HG03354 (cell line): ENCODE measurements around the gene LACTB.

Experiments used
- ATAC-seq: cut with Tn5 transposase; IDR thresholded peaks from one replicate; pipeline ENCODE4 v1.9.1; 2021; ENCODE audit warnings: mild to moderate bottlenecking; ENCODE audit not compliant: unreplicated experiment, poor library complexity, severe bottlenecking

Gene LACTB

DNA sequence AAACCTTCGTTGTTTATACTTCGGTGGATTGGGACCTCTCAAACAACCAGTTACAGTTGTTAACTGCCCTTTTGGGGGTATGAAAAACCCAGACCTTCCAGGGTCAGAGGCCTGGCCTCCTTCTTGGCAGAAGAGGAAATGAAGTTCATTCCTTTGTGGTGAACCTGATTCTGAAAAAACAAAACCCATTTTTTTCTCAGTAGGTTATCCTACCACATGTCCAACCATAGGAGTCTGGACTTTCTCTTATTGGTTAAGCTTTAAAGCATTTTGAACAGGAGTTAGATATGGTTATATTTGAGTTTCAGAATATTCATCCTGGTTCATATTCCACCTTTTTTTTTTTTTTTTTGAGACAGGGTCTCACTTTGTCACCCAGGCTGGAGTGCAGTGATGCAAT is 7.2 kb upstream of the LACTB start:
- ATAC-seq: no peak

DNA sequence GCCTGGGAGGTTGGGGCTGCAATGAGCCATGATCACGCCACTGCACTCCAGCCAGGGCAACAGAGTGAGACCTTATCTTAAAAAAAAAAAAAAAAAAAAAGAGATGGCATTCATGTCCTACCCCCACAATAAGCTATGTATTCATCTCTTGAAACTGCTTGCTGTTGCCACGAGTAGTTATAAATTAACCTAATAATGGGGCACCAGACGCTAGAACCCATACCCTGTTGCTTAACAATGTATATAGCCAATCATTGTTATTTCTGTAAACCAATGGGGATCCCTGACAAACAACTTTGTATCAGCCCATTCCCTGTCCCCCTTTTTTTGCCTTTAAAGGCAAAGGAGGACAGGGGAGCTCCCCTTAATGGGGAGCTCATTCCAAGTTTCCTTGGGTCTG is 2.8 kb upstream of the LACTB start:
- ATAC-seq: no peak

DNA sequence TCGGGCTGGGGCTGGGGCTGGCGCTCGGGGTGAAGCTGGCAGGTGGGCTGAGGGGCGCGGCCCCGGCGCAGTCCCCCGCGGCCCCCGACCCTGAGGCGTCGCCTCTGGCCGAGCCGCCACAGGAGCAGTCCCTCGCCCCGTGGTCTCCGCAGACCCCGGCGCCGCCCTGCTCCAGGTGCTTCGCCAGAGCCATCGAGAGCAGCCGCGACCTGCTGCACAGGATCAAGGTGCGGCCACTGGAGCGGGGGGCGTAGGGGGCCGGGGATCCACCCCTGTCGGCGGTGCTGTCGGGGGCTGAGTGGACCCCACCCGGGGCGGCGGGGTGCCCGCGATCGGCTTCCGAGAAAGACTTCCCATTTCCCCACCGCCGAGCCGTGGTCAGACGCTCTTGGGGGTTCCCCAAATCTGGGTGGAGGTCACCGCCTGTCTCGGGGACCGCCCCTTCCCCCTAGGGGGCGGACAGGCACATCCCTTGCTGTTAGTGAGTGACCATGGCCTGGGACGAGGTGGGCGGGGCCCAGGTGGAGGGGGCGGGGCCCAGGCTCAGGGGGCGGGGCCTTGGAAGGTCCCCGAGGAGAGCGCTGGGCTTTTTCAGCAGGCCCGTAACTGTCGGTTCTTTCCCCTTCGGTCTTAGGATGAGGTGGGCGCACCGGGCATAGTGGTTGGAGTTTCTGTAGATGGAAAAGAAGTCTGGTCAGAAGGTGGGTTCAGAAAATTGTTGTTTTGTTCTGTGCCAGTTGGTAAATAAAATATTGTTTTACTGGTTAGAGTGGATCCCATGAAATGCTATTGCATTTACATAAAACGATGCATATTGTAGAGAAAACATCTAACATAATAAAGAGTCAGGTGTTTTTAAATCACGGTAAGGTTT is 578 bp downstream of the LACTB start:
- ATAC-seq: peak; percentile 83

DNA sequence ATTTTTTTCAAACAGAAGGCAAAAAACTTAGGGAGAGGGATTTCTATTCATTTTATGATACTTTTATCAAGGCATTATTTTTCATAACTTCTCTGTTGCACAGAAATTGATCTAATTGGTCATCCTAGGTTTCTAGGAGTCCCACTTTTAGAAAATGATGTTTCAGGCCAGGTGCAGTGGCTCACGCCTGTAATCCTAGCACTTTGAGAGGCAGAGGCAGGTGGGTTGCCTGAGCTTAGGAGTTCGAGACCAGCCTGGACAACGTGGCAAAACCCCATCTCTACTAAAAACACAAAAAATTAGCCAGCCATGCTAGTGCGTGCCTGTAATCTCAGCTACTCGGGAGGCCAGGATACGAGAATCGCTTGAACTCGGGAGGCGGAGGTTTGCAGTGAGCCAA is 2.8 kb downstream of the LACTB start:
- no peak for ATAC-seq

DNA sequence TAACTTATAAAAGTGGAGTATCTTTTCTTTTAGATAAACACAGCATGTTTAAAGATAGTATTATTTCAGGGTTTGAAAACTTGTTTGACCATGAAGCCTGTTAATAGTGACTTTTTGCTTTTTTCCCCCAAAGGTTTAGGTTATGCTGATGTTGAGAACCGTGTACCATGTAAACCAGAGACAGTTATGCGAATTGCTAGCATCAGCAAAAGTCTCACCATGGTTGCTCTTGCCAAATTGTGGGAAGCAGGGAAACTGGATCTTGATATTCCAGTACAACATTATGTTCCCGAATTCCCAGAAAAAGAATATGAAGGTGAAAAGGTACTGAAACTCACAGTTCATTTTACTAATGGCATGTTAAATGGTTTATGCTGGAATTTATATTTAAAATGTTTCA is 5.1 kb downstream of the LACTB start:
- ATAC-seq: no peak

DNA sequence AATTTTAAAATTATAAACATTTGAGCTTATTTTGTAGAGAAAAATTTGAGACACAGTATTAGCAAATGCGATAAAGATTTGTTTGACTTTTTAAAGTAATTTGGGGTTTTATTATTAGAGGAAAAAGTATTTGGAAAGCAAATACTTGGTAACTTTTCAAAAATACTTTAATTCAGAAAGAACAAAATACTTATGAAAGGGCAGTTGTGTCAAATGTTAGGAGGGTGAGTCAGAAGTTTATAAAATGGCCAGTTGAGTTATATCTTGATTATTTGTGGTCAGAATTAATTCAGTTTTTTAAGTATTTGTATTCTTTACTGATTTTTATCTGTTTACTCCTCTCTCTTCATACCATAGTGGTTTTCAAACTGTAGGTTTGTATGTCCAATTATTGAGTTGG is 12.1 kb downstream of the LACTB start:
- no peak for ATAC-seq

DNA sequence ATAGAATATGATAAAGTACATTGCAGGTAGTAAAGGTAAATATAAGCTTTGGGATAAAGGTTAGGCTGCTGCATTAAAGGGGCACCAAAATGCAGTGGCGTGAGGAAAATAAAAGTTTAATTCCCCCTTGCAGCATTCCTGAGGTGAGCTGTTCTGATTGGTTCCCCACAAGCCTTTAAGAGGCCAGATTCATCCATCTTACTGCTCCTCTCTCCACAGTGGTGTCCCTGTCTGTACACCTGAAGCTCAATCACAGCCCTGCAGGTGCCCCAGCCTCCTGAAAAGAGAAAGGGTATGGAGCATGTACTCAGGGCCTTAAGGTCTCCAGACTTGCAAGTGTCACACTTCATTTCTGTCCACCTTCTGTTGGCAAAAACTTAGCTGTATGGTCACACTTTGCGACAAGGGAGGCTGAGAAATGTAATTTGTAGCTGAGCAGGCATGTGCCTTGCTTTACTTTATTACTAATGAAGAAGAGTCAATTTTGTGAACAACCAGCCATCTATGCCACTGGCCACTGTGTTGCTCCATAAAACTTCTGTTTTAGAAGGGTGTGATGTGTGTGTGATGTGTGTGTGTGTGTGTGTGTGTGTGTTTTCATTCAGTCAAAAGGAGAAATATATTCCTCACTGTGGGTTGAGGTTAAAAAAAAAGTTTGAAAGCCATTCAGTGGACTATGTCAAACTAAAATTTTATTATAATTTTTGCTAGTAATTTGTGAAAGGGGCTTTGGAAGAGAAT is 12.8 kb downstream of the LACTB start:
- ATAC-seq: no peak

DNA sequence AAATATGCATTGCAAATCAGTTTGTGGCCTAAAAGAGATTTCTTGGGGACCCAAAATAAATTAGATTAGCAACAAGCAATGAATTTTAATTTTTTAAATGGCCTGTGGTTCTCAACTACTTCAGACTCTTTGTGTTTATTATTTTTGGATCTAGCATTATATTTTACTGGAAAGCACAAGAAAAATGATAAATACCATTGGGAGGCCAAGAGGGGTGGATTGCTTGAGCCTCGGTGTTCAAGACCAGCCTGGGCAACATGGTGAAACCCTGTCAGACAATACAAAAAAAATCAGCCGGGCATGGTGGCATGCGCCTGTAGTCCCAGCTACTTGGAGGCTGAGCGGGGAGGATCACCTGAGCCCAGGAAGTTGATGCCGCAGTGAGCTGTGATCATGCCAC is 13.6 kb downstream of the LACTB start:
- ATAC-seq: no peak

DNA sequence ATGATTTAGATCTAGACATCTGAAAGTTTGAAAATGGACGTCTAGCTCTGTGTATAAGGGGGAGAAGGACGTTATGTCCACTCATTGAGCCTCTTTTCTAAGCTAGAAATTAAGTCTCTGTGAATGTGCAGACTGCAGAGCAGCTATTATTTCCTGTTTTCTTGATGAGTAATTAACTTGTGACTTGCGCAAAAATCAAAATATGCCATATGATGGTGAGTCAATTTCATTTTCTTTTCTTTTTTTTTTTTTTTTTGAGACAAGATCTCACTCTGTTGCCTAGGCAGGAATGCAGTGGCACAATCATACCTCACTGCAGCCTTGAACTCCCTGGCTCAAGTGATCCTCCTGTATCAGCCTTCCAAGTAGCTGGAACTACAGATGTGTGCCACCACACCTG is 14.1 kb downstream of the LACTB start:
- ATAC-seq: no peak

DNA sequence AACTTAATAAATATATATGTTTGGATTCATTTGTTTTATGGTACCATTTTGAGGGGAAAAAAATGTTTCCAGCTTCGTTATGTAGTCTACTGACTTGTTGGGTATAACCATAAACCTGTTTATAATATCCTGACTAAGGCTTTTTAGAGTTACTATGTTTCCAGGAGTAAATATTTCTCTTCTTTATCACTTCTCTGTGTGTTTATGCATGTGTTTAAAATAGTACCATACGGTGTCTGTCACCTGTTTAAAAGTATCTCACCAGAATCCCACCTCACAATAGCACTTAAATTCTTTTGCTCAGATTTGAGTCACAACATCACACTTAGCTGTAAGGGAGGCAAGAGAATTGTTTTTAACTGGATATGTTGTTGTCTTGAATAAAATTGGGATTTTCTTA is 15.1 kb downstream of the LACTB start:
- no peak for ATAC-seq

DNA sequence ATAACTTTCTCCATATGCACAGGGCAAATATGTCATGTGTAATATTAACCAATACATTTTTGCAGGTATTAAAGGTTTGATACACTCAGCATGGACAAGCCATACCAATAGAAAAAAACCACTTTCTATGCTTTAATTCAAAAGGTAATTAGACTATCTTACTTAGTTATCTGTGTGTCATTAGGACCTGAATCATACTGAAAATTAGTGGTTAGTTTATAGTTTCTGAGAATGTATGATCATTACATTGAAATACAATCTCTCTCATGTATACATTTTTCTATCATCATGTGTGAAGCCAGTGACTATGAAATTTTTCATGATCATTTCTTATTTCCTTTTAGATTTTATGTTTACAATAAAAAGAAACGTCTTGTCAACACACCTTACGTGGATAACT is 19.3 kb downstream of the LACTB start:
- no peak for ATAC-seq

DNA sequence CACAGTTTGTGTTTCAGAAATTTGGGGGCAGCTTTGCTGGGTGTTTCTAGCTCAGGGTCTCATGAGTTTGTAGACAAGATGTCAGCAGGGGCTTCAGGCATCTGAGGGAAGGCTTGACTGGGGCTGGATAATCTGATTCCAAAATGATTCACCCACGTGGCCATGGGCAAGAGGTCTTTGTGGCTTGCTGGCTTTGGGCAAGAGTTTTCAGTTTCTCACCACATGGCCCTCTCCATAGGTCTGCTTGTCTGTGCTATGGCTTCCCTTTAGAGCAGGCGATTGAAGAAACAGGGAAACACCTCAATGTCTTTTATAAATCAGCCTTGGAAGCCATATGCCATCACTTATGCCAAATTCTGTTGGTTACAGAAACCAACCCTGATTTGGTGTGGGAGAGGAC is 23.8 kb downstream of the LACTB start:
- ATAC-seq: no peak

DNA sequence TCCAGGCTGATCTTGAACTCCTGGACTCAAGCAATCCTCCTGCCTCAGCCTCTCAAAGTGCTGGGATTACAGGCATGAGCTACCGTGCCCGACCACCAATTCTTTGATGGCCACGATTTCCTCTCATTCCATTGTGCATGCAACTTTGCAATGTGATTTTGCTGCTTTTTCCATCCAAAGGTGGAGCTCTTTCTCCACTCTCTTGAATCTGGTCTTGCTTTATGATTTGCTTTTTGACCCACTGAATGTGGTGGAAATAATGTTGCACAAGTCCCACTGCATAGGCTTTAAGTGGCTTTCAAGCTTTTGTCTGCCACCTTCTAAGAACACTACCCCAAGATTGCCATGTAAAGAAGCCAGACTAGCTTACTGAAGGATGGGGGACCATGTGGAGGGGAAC is 25.0 kb downstream of the LACTB start:
- ATAC-seq: no peak

DNA sequence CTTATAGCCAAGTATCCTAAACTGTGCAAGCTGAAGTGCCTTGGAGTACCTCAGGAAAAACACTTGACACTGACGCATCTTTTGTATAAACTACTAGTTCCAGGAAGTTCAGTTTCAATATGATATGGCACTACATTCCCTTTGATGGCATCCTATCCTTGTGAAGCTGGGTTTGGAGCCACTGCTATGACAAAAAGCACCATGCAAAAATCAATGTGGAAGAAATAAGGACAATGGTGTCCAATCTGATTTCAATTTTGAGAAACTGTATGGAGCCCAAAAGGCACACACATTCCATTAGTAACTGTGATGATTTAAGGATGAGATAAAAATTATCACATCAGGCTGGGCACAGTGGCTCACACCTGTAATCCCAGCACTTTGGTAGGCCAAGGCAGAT is 30.0 kb downstream of the LACTB start:
- ATAC-seq: no peak

DNA sequence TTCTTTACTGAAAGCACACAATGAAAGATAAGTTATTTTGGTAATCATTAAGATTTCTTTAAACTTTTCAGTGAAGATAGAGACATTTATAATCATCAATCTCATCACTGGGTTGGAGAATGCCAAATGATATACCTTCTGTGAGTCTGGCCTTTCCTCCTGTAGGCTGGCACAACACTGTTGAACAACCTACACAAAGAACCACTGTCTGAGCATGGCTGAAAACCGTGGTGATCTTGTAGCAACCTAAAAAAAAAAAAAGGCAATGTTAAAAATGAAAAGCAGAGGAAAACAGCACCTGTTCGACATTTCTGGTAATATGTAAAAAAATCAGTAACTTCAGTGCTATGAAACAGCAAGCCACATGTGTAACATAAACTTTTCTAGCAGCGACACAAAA is 33.8 kb downstream of the LACTB start:
- ATAC-seq: no peak

DNA sequence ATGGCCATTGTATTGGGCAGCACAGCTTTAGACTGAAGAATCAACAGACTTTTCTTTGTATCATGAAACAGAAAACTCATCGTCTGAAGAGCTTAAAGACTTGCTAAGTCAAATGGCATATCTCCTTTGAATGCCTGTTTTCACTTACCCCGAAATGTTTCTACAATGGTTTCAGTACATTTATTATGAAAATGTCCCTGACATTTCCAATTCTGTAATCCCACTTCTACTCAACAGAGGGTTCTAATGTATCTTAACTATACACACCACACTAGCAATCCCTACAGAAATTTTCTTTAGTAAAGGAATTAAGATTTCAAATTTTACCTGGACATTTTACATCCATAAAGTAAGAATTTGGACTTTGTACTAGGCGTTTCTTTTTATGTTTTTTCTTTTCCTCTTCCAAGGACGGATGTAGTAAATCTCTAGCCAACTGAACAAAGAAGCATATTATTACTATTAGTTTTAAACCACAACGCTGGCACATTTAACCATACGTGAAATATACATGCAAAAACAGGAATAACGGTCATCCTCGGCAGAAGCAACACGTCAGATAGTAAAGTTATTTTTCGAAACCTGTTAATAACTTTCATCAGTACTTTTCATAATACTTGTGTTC is 34.5 kb downstream of the LACTB start:
- ATAC-seq: no peak

DNA sequence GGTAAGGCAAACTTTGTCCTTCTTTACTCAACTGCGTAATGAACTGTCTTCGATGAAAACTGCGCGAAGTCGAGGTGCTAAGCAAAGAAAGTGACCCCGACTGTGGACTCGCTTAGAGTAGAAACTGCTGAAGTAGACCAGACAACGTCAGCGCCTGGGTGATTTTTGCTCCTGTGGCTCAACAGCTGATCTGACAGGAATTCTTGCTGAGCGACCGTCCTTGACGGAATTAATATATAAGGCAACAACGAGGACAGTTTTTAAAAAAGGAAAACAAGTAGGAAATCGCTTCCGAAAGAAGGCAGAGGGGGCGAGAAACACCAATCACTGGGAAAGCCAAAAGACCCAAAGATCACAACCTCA is 35.1 kb downstream of the LACTB start:
- ATAC-seq: peak; percentile 15

DNA sequence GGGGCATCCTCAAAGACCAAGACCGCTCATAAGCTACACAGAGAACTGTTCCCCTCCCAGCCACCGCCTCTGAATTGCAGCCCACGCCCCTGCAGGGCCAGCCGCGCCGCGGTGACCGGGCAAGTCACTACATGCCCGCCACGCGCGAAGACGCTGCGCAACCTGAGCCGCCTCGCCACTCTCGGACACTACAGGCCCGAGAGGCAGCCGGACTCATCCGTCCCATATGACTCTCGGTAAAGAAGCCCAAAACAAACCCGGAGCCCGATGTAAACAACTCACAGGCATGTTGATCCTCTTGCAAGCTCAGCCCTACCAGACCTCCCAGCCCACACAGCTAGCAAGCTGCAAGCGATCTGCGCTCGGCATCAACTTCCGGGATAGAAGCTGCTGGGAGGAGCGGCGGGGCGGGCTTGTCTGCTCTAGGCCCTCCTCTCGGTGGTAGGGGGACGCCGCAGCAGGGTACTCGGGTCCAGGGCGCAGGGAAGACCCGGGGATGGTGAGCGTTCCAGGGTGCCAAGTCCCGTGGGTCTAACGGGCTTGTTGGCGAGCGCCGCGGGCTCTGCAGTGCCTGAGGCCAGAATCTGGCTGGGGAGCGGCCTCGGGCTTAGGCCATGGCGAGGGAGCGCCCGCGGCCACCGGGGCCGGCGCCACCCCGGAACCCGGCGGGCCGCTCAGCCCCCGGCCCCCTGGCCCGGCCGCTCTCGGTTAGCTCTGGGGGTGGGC is 35.6 kb downstream of the LACTB start, which contains the start of gene RPS27L:
TSS of gene RPS27L (minus strand) at position 360 of the 726 bp plus-strand sequence. CDS start at position 288, 72 bp downstream.
- ATAC-seq: peak; percentile 92

DNA sequence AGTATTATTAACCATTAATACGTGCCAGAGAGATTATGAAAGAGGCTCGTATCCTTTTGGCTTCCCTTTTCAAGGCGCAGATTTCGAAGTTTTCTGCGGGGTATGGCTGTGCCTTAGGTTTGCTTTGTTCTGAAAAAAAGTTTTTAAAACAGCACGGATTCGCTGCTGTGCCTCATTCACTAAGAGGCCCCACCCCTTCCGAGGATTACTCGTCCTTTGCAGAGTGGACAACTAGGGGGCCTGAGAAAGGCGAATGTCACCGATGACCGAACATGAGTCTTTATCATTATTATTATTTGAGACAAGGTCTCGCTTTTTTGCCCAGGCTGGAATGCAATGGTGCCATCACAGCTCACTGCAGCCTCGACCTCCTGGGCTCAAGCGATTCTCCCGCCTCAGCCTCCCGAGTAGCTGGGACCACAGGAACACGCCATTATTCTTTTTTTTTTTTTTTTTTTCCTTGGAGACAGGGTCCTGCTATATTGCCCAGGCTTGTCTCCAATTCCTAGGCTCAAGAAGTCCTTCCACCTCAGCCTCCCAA is 36.3 kb downstream of the LACTB start:
- ATAC-seq: peak; percentile 35

DNA sequence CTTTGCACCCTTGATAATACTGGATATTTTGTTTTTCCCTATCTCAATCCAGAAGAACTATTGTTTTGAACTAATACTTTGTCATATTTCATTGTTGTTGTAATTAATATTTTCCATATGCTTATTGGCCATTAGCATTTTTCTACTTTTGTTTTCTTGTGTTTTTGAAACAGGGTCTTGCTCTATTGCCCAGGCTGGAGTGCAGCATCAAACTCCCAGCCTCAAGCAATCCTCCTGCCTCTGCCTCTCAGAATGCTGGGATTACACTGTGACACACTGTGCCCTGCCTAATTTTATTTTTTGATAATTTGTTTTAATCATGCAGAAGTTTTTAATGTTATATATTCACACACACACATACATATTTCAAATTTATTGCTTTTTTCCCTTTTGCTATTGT is 39.0 kb downstream of the LACTB start:
- ATAC-seq: no peak
